Panc1 (cell line): ENCODE measurements around the gene PRLR. TPM values are rescaled to one million over a fixed set of nuclear protein-coding genes. Genes with fewer than 3 reads are reported as not detected.

Source experiments
- ATAC-seq: fragments of 200-7000 bp; cut with Tn5 transposase; 2 replicates; pipeline ENCODE4 v1.9.1; 2020; ENCODE audit warnings: mild to moderate bottlenecking, moderate library complexity
- BruUV-seq: library from RNA; stranded (reverse); fragments of 400-500 nt; replicated peaks from 2 replicates; lab custom pipeline; 2021; lab: Mats Ljungman, UMichigan
- CTCF ChIA-PET: fragments of 300-600 bp; sonication (Branson Sonifier 250); formaldehyde crosslinking; loops from one replicate; lab custom pipeline; 2022; ENCODE audit warnings: antibody characterized with exemption; lab: Charles Lee
- POLR2A ChIA-PET: fragments of 300-600 bp; sonication (Branson Sonifier 250); formaldehyde crosslinking; loops from one replicate; lab custom pipeline; 2022; ENCODE audit warnings: antibody characterized with exemption; lab: Charles Lee
- DNase-seq: peaks from one replicate; pipeline ENCODE4 v3.0.0-alpha.2; 2010; ENCODE audit warnings: low read depth, low spot score
- H3K27ac ChIP-seq: 2 replicates; pipeline ENCODE4 v1.5.1; 2011; ENCODE audit warnings: mild to moderate bottlenecking, low read length, inconsistent platforms
- H3K27me3 ChIP-seq: fragments of 200-500 bp; sonication (Bioruptor generic); 2 replicates; pipeline ENCODE4 v1.6.0; 2014; ENCODE audit warnings: low read length, inconsistent platforms; ENCODE audit not compliant: control insufficient read depth, insufficient read depth
- H3K36me3 ChIP-seq: fragments of 200-500 bp; sonication (Bioruptor generic); 2 replicates; pipeline ENCODE4 v1.5.1; 2014; ENCODE audit warnings: inconsistent platforms, mild to moderate bottlenecking, low read length, moderate library complexity; ENCODE audit not compliant: control insufficient read depth, insufficient read depth
- H3K4me1 ChIP-seq: 2 replicates; pipeline ENCODE4 v1.5.1; 2011; ENCODE audit warnings: inconsistent platforms, mild to moderate bottlenecking, low read length, moderate library complexity; ENCODE audit not compliant: control insufficient read depth, insufficient read depth
- H3K4me3 ChIP-seq, 2 experiments: 2 replicates each; pipeline ENCODE4 v1.5.1; 2011 to 2012; ENCODE audit warnings: low read depth in 2 of 2, low read length in 2 of 2, mild to moderate bottlenecking in 2 of 2, inconsistent platforms in 1 of 2, moderate library complexity in 1 of 2
- H3K9me3 ChIP-seq: fragments of 200-500 bp; sonication (Bioruptor generic); 2 replicates; pipeline ENCODE4 v1.5.1; 2014; ENCODE audit warnings: low read depth, mild to moderate bottlenecking, inconsistent platforms, low read length, moderate library complexity; ENCODE audit not compliant: control insufficient read depth, insufficient read depth
- CTCF ChIP-seq: fragments of 450-650 bp; IDR thresholded peaks from 2 replicates; pipeline ENCODE4 v1.5.1; 2017; ENCODE audit warnings: mild to moderate bottlenecking
- POLR2AphosphoS5 ChIP-seq: IDR thresholded peaks from 2 replicates; pipeline ENCODE4 v1.6.1; 2012; ENCODE audit warnings: mild to moderate bottlenecking, low read depth, low read length, moderate library complexity
- REST ChIP-seq, 2 experiments: IDR thresholded peaks; 2 replicates each; pipeline ENCODE4 v1.6.1; 2011 to 2012; ENCODE audit warnings: low read depth in 2 of 2, control low read depth in 1 of 2, low read length in 1 of 2, mild to moderate bottlenecking in 1 of 2, moderate library complexity in 1 of 2; ENCODE audit not compliant: insufficient read depth in 1 of 2
- SIN3A ChIP-seq: IDR thresholded peaks from 2 replicates; pipeline ENCODE4 v1.6.1; 2012; ENCODE audit warnings: low read depth, mild to moderate bottlenecking, low read length, moderate library complexity, borderline replicate concordance; ENCODE audit not compliant: insufficient read depth
- TCF7L2 ChIP-seq: IDR thresholded peaks from 2 replicates; pipeline ENCODE4 v1.6.1; 2011; ENCODE audit warnings: mild to moderate bottlenecking, low read depth, low read length, inconsistent platforms
- in situ Hi-C: cut with HindIII; loops from 2 replicates; pipeline ENCODE4 v1.10.0; 2016; ENCODE audit warnings: low sequenced_read_pairs, low pct_unique_long_range_greater_than_20kb
- intact Hi-C: fragments of 100-400 bp; cut with micrococcal nuclease; formaldehyde crosslinking; loops from one replicate; pipeline ENCODE4 v1.10.0; 2022; ENCODE audit not compliant: unreplicated experiment
- total RNA-seq: library from RNA; stranded (reverse); gene quantifications from one replicate; pipeline ENCODE4 v1.2.1, GENCODE V29; 2021; ENCODE audit not compliant: unreplicated experiment

The PRLR gene
- total RNA-seq, 1 experiment from 2014 or later = 0.46 TPM

- no peak for TF ChIP-seq SIN3A
- no peak for TF ChIP-seq CTCF
- TF ChIP-seq REST (IDR thresholded peaks at IDR 0.05; ENCODE audit: insufficient read depth in 1 of 2, low read depth in 2 of 2, low read length in 1 of 2) = no peak
- no peak for TF ChIP-seq TCF7L2
- no peak for TF ChIP-seq POLR2AphosphoS5
- ATAC-seq (no peak), DNase-seq (no peak)
- ChIA-PET POLR2A (no interaction called here), CTCF (no interaction called here)
- BruUV-seq = no TSS peak
- in situ Hi-C loops = no loop called here
- Histone ChIP-seq H3K4me1 (no peaks in the 10 kb centered on the region), H3K27me3 (no peaks in the 10 kb centered on the region), H3K36me3 (no peaks in the 10 kb centered on the region), H3K27ac (no peak overlapping the region), H3K9me3 (no peaks in the 10 kb centered on the region), H3K4me3 (no peak overlapping the region)
- intact Hi-C loops = no loop called here
Observed at GRCh38 chr5:35009019-35009418, 221.3 kb downstream of the PRLR start.

GRCh38 chr5:35004771-35005170 is 225.5 kb downstream of the PRLR start:
- TF ChIP-seq SIN3A = no peak
- TF ChIP-seq POLR2AphosphoS5 = no peak
- no peak for TF ChIP-seq REST (IDR thresholded peaks at IDR 0.05; ENCODE audit: insufficient read depth in 1 of 2, low read depth in 2 of 2, low read length in 1 of 2)
- no peak for TF ChIP-seq CTCF
- TF ChIP-seq TCF7L2 = no peak
- H3K4me3 ChIP-seq = no peak overlapping the region
- no peak for DNase-seq
- intact Hi-C loops = loop anchor here (5.0 kb wide), 2 partner anchors 47 to 517 kb away; no protein-coding TSS in a partner anchor
- H3K27me3 ChIP-seq = peaks cover 2% of the 10 kb centered on the region; the same call in 1 of the 2 replicates
- POLR2A ChIA-PET = no interaction called here
- H3K27ac ChIP-seq = no peak overlapping the region
- no peaks in the 10 kb centered on the region for H3K9me3 ChIP-seq
- no peaks in the 10 kb centered on the region for H3K36me3 ChIP-seq
- no peaks in the 10 kb centered on the region for H3K4me1 ChIP-seq
- no peak for ATAC-seq
- in situ Hi-C loops = no loop called here
- CTCF ChIA-PET = no interaction called here
- no TSS peak for BruUV-seq
